HepG2 (cell line): Measurements from ENCODE around the gene SH2D6. TPM values are rescaled to one million over a fixed set of nuclear protein-coding genes. Genes with fewer than 3 reads are reported as not detected.

Source experiments
- AGO1 ChIP-seq: fragments of 200-400 bp; formaldehyde crosslinking; IDR thresholded peaks from 2 replicates; pipeline ENCODE4 v1.6.1; 2017; ENCODE audit warnings: mild to moderate bottlenecking, low read depth, low read length, moderate library complexity; ENCODE audit not compliant: poor library complexity, severe bottlenecking
- BHLHE40 ChIP-seq: IDR thresholded peaks from 2 replicates; pipeline ENCODE4 v1.6.1; 2011; ENCODE audit warnings: low read length, improper control_type of control experiment
- CBX2 ChIP-seq, 2 experiments: fragments of 200-600 bp in 1 of 2; sonication (generic); formaldehyde crosslinking in 1 of 2; IDR thresholded peaks; 2 replicates each; pipeline versions ENCODE4 v1.7.0 to v1.8.1; 2018 to 2022; ENCODE audit warnings: low read depth in 2 of 2, low read length in 1 of 2, mild to moderate bottlenecking in 1 of 2, missing genetic modification reagents in 1 of 2
- HHEX ChIP-seq: IDR thresholded peaks from 2 replicates; pipeline ENCODE4 v1.6.1; 2016; ENCODE audit warnings: control low read depth
- MIER3 ChIP-seq: IDR thresholded peaks from 2 replicates; pipeline ENCODE4 v1.6.1; 2016; ENCODE audit warnings: missing compliant biosample characterization, borderline replicate concordance
- PHF20 ChIP-seq: sonication (generic); formaldehyde crosslinking; IDR thresholded peaks from 2 replicates; pipeline ENCODE4 v1.5.0; 2020; ENCODE audit warnings: mild to moderate bottlenecking, missing genetic modification reagents
- RAD21 ChIP-seq: fragments of 450-650 bp; formaldehyde crosslinking; IDR thresholded peaks from 2 replicates; pipeline ENCODE4 v1.5.0; 2020; ENCODE audit warnings: mild to moderate bottlenecking
- RBM39 ChIP-seq: fragments of 200-400 bp; formaldehyde crosslinking; IDR thresholded peaks from one replicate; pipeline ENCODE4 v1.6.1; 2018; ENCODE audit warnings: antibody characterized with exemption, mild to moderate bottlenecking, low read depth, low read length; ENCODE audit not compliant: poor library complexity, severe bottlenecking
- RERE ChIP-seq: IDR thresholded peaks from 2 replicates; pipeline ENCODE4 v1.6.1; 2016; ENCODE audit warnings: low read depth, missing genetic modification reagents, missing compliant biosample characterization
- RORA ChIP-seq: sonication (generic); formaldehyde crosslinking; IDR thresholded peaks from 2 replicates; pipeline ENCODE4 v1.5.0; 2020; ENCODE audit warnings: mild to moderate bottlenecking, missing genetic modification reagents, moderate library complexity
- TEAD3 ChIP-seq: optimal IDR thresholded peaks from 2 replicates; pipeline ENCODE3; 2016; ENCODE audit warnings: borderline replicate concordance
- TRAFD1 ChIP-seq: sonication (generic); formaldehyde crosslinking; IDR thresholded peaks from 2 replicates; pipeline ENCODE4 v1.5.1; 2020; ENCODE audit warnings: missing genetic modification reagents, mild to moderate bottlenecking, borderline replicate concordance
- ZBTB7A ChIP-seq: sonication (generic); formaldehyde crosslinking; IDR thresholded peaks from 2 replicates; pipeline ENCODE4 v1.8.0; 2022; ENCODE audit warnings: mild to moderate bottlenecking, missing genetic modification reagents
- ZKSCAN5 ChIP-seq: sonication (generic); formaldehyde crosslinking; IDR thresholded peaks from 2 replicates; pipeline ENCODE4 v1.5.1; 2020; ENCODE audit warnings: mild to moderate bottlenecking, missing genetic modification reagents
- ZNF343 ChIP-seq: sonication (generic); formaldehyde crosslinking; IDR thresholded peaks from 2 replicates; pipeline ENCODE4 v1.4.0; 2020; ENCODE audit warnings: mild to moderate bottlenecking, missing genetic modification reagents
- ZNF550 ChIP-seq: sonication (generic); formaldehyde crosslinking; IDR thresholded peaks from 2 replicates; pipeline ENCODE4 v1.4.0; 2020; ENCODE audit warnings: mild to moderate bottlenecking, missing genetic modification reagents, borderline replicate concordance
- ZNF615 ChIP-seq: sonication (generic); formaldehyde crosslinking; IDR thresholded peaks from 2 replicates; pipeline ENCODE4 v1.5.0; 2020; ENCODE audit warnings: mild to moderate bottlenecking, missing genetic modification reagents, borderline replicate concordance
- ZNF629 ChIP-seq: sonication (generic); formaldehyde crosslinking; conservative IDR thresholded peaks from 2 replicates; pipeline ENCODE4 v1.5.0; 2020; ENCODE audit warnings: missing genetic modification reagents
- ZNF768 ChIP-seq: sonication (generic); formaldehyde crosslinking; IDR thresholded peaks from 2 replicates; pipeline ENCODE4 v1.4.0; 2020; ENCODE audit warnings: missing genetic modification reagents
- ZNF788 ChIP-seq: sonication (generic); formaldehyde crosslinking; IDR thresholded peaks from 2 replicates; pipeline ENCODE4 v1.5.0; 2020; ENCODE audit warnings: mild to moderate bottlenecking, missing genetic modification reagents, borderline replicate concordance
- polyA plus RNA-seq, 8 experiments: library from polyadenylated mRNA; depleted of rRNA in 3 of 8; stranded (reverse) in 7 of 8; unstranded in 1 of 8; fragments of >200 nt; fragmentation: Illumina TruSeq in 4 of 8; extraction: Trizol in 4 of 8; gene quantifications; 2 replicates each; pipeline versions ENCODE4 v1.2.1 to v1.2.3, GENCODE V29; 2011 to 2016; ENCODE audit warnings: low read depth in 4 of 8, missing spikeins in 1 of 8, mixed read lengths in 1 of 8; ENCODE audit not compliant: insufficient read depth in 1 of 8
- total RNA-seq, 5 experiments: library from RNA; depleted of rRNA; stranded (reverse); fragments of >200 nt; fragmentation: Illumina TruSeq; extraction: Trizol; gene quantifications; 2 replicates each; pipeline ENCODE4 v1.2.3, GENCODE V29; 2016; ENCODE audit warnings: low read depth in 1 of 5
- TF ChIP-seq, protein P1 (sequence below): sonication (generic); formaldehyde crosslinking; IDR thresholded peaks from 2 replicates; pipeline ENCODE4 v1.4.0; 2020; ENCODE audit warnings: missing genetic modification reagents

SH2D6 gene
- total and polyA plus RNA-seq, 2 of the 13 experiments (the other 11 are each of a cell fraction or from before 2014, with no cell fraction given): 0.11 to 0.26 TPM

DNA sequence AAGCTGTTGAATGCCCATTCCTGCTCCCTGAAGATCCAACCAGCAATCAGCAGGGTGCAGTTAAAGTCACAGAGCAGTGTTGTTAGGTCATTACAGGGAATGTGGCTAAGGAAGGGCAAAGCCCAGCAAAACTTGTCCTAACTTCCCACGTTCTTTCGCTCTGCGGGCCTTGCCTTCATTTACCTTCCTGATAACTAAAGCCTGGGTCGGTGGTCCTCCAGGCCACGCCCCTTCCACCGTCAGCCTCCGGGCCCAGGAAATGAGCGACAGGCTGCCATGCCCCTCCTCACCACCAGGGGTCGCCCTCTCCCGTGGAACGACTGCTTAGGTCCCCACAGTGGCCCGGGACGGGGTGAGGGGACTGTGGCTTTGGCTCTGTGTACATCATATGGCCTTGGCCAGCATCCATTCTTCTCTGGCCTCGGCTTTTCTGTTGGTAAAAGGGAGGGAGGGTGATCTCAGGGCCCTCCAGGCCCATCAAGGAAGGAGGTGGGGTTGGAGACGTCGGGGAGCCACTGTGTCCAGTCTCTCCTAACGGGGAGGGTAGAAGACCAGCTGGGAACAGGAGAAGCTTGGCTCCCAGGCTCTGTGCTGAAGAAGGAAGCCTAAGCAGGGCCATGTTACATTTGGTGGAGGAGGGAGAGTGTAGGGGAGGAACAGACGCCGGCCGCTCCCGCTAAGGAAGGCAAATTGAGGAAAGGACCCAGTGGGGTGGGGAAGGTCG lies 2.2 kb downstream of the SH2D6 start (continued):
- TF ChIP-seq ZNF615 (CRISPR knock-in tag) (0 out of 2 replicates have a peak, but pooled peaks have one; percentile 67), CBX2 (IDR thresholded peaks at IDR 0.05; ENCODE audit: low read depth, low read length) (no peak), CBX2 (CRISPR knock-in tag; IDR thresholded peaks at IDR 0.05; ENCODE audit: low read depth) (no peak), HHEX (CRISPR knock-in tag) (no peak), ZNF343 (CRISPR knock-in tag) (no peak), TEAD3 (CRISPR knock-in tag) (peak; percentile 89), RERE (CRISPR knock-in tag) (no peak), ZKSCAN5 (no peak), ZBTB7A (CRISPR knock-in tag) (peak; percentile 99), RBM39 (peak; percentile 59), ZNF788 (CRISPR knock-in tag) (no peak), PHF20 (CRISPR knock-in tag) (peak; percentile 4; the same call in 1 of the 2 replicates), TRAFD1 (CRISPR knock-in tag) (no peak), BHLHE40 (peak; percentile 37; the same call in 1 of the 2 replicates), ZNF768 (CRISPR knock-in tag) (peak; percentile 65; the same call in 1 of the 2 replicates), RORA (CRISPR knock-in tag) (no peak), AGO1 (peak; percentile 76), ZNF550 (CRISPR knock-in tag) (peak; percentile 51; the same call in 1 of the 2 replicates), ZNF629 (peak; percentile 38), MIER3 (CRISPR knock-in tag) (peak; percentile 85; the same call in 1 of the 2 replicates), RAD21 (peak; percentile 100)
- TF ChIP-seq, protein P1, sequence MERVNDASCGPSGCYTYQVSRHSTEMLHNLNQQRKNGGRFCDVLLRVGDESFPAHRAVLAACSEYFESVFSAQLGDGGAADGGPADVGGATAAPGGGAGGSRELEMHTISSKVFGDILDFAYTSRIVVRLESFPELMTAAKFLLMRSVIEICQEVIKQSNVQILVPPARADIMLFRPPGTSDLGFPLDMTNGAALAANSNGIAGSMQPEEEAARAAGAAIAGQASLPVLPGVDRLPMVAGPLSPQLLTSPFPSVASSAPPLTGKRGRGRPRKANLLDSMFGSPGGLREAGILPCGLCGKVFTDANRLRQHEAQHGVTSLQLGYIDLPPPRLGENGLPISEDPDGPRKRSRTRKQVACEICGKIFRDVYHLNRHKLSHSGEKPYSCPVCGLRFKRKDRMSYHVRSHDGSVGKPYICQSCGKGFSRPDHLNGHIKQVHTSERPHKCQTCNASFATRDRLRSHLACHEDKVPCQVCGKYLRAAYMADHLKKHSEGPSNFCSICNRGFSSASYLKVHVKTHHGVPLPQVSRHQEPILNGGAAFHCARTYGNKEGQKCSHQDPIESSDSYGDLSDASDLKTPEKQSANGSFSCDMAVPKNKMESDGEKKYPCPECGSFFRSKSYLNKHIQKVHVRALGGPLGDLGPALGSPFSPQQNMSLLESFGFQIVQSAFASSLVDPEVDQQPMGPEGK: peak; percentile 82
